GM12878 (cell line): ENCODE data around the gene SLC45A3. TPM values are rescaled to one million over a fixed set of nuclear protein-coding genes. Genes with fewer than 3 reads are reported as not detected.
A peak's percentile ranks its signal among the peaks of the same experiment; 100 is the strongest.

Experiments used
- BHLHE40 ChIP-seq, 2 experiments: fragments of 450-650 bp in 1 of 2; IDR thresholded peaks; 2 replicates each; pipeline ENCODE4 v1.6.1; 2011 to 2017; ENCODE audit warnings: low read depth in 2 of 2, borderline replicate concordance in 1 of 2, improper control_type of control experiment in 1 of 2, low read length in 1 of 2, mild to moderate bottlenecking in 1 of 2
- MAX ChIP-seq: IDR thresholded peaks from 2 replicates; pipeline ENCODE4 v1.6.1; 2012; ENCODE audit warnings: low read depth, low read length, improper control_type of control experiment
- POU2F2 ChIP-seq: IDR thresholded peaks from 3 replicates; pipeline ENCODE4 v1.6.1; 2011; ENCODE audit warnings: low read depth, mild to moderate bottlenecking, low read length, borderline replicate concordance
- TAF1 ChIP-seq: IDR thresholded peaks from 2 replicates; pipeline ENCODE4 v1.6.1; 2011; ENCODE audit warnings: mild to moderate bottlenecking, low read depth, low read length, borderline replicate concordance
- USF1 ChIP-seq: IDR thresholded peaks from 2 replicates; pipeline ENCODE4 v1.6.1; 2011; ENCODE audit warnings: borderline replicate concordance, low read depth, mild to moderate bottlenecking, moderate library complexity, mixed read lengths, low read length; ENCODE audit not compliant: insufficient read depth; ENCODE audit errors: extremely low read length
- ZBED1 ChIP-seq: IDR thresholded peaks from 2 replicates; pipeline ENCODE4 v1.6.1; 2016; ENCODE audit warnings: borderline replicate concordance
- polyA plus RNA-seq, 11 experiments: library from polyadenylated mRNA; depleted of rRNA in 4 of 11; unstranded in 6 of 11; stranded (reverse) in 5 of 11; fragments of >200 nt; fragmentation: Nextera tagmentation in 4 of 11; fragmentation: Illumina TruSeq in 1 of 11; extraction: Ambion mirVana in 4 of 11; extraction: Trizol in 1 of 11; gene quantifications; 1 replicate in 1 of 11; 2 replicates in 10 of 11; pipeline versions ENCODE4 v1.2.1 to v1.2.3, GENCODE V29; 2011 to 2016; ENCODE audit warnings: inconsistent platforms in 2 of 11, missing spikeins in 2 of 11, low read depth in 1 of 11
- total RNA-seq, 4 experiments: library from RNA; depleted of rRNA in 3 of 4; stranded (reverse); fragments of >200 nt in 3 of 4; fragmentation: Illumina TruSeq in 1 of 4; extraction: Trizol in 1 of 4; gene quantifications; 2 replicates each; pipeline versions ENCODE4 v1.2.1 to v1.2.3, GENCODE V29; 2013 to 2021
- TF ChIP-seq, protein P1 (sequence below): fragments of 450-650 bp; formaldehyde crosslinking; IDR thresholded peaks from 2 replicates; pipeline ENCODE4 v1.4.0; 2020; ENCODE audit warnings: mild to moderate bottlenecking, moderate library complexity

Gene SLC45A3
- total and polyA plus RNA-seq, 10 of the 15 experiments (the other 5 are each of a cell fraction or from before 2014, with no cell fraction given) = 0.26 to 10.3 (median 4.1) TPM

DNA sequence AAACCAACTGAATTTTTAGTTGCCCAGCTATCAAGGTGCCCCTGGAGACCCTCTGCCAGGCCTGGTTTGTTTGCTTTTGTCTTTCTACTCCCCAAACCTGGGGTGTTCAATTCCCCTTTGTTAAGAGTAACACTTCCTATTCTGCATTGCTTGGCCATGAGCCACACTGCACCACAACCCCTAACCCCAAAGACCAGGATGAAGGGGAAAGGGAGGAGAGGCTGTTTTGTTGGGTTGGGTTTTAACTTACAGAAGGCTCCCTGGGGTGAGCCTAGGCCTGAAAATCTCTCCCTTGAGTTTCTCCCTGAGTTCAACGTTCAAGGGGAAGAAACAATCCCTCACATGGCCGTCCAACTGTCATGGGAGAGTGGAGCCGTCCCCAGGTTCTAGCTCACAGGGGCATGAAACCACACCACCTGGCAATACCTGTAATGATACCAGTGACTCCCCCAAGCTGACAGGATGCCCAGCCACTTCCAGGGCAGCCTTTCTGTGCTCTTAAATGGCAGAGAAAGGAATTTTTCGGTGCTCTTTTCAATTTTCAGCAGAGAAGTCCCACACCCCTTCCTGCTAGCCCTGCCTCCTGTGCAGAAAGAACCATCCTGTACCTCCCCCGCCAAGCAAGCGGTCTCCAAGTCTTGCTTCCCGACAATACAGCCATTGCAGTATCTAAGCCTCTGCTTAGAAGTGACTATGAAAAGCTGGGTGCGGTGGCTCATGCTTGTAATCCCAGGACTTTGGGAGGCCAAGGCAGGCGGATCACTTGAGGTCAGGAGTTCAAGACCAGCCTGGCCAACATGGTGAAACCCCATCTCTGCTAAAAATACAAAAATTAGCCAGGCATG is 14.9 kb downstream of the SLC45A3 start (continued):
- TF ChIP-seq TAF1 (no peak), MAX (no peak), BHLHE40 (IDR thresholded peaks at IDR 0.05; ENCODE audit: borderline replicate concordance in 1 of 2, low read depth in 2 of 2, low read length in 1 of 2) (peak in 1 of 2 experiments; percentile 61; a peak in 1 of 4 replicates), USF1 (peak; percentile 58), ZBED1 (no peak), POU2F2 (no peak)
- TF ChIP-seq, protein P1, sequence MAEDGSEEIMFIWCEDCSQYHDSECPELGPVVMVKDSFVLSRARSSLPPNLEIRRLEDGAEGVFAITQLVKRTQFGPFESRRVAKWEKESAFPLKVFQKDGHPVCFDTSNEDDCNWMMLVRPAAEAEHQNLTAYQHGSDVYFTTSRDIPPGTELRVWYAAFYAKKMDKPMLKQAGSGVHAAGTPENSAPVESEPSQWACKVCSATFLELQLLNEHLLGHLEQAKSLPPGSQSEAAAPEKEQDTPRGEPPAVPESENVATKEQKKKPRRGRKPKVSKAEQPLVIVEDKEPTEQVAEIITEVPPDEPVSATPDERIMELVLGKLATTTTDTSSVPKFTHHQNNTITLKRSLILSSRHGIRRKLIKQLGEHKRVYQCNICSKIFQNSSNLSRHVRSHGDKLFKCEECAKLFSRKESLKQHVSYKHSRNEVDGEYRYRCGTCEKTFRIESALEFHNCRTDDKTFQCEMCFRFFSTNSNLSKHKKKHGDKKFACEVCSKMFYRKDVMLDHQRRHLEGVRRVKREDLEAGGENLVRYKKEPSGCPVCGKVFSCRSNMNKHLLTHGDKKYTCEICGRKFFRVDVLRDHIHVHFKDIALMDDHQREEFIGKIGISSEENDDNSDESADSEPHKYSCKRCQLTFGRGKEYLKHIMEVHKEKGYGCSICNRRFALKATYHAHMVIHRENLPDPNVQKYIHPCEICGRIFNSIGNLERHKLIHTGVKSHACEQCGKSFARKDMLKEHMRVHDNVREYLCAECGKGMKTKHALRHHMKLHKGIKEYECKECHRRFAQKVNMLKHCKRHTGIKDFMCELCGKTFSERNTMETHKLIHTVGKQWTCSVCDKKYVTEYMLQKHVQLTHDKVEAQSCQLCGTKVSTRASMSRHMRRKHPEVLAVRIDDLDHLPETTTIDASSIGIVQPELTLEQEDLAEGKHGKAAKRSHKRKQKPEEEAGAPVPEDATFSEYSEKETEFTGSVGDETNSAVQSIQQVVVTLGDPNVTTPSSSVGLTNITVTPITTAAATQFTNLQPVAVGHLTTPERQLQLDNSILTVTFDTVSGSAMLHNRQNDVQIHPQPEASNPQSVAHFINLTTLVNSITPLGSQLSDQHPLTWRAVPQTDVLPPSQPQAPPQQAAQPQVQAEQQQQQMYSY (CRISPR knock-in tag) = no peak
